Thoracic aorta (tissue), 2 donors: Measurements from ENCODE around the gene VANGL1. TPM values are rescaled to one million over a fixed set of nuclear protein-coding genes. Genes with fewer than 3 reads are reported as not detected.

ENCODE experiments used
- ATAC-seq: fragments of 150-250 bp; one replicate; pipeline ENCODE4 v1.8.0; 2017; ENCODE audit warnings: low read depth; ENCODE audit not compliant: insufficient number of reproducible peaks, low FRiP score
- DNase-seq: peaks from one replicate; pipeline ENCODE4 v3.0.0-alpha.2; 2020; ENCODE audit warnings: low spot score
- H3K27ac ChIP-seq, 2 donors: fragments of 200-600 bp; sonication (generic); 1 replicate in 1 of 2; 2 replicates in 1 of 2; pipeline ENCODE4 v1.5.1; 2016; ENCODE audit warnings: mild to moderate bottlenecking in 2 of 2, moderate library complexity in 2 of 2
- H3K27me3 ChIP-seq: fragments of 200-600 bp; sonication (generic); replicated peaks from 2 replicates; pipeline ENCODE4 v1.6.0; 2016; ENCODE audit warnings: mild to moderate bottlenecking; ENCODE audit not compliant: insufficient read depth
- H3K36me3 ChIP-seq: fragments of 200-600 bp; sonication (generic); one replicate; pipeline ENCODE4 v1.5.1; 2016
- H3K4me1 ChIP-seq, 2 donors: fragments of 200-600 bp; sonication (generic); 1 replicate in 1 of 2; 2 replicates in 1 of 2; pipeline versions ENCODE4 v1.5.1 to v1.6.0; 2016; ENCODE audit warnings: low read depth in 2 of 2, mild to moderate bottlenecking in 1 of 2; ENCODE audit not compliant: control insufficient read depth in 1 of 2
- H3K4me3 ChIP-seq: fragments of 200-600 bp; sonication (generic); 2 replicates; pipeline ENCODE4 v1.5.1; 2016; ENCODE audit warnings: mild to moderate bottlenecking
- H3K9me3 ChIP-seq: fragments of 200-600 bp; sonication (generic); 2 replicates; pipeline ENCODE4 v1.5.1; 2016
- CTCF ChIP-seq: fragments of 200-600 bp; sonication (generic); IDR thresholded peaks from one replicate; pipeline ENCODE4 v1.5.1; 2019; ENCODE audit warnings: antibody characterized with exemption
- total RNA-seq, 2 donors: library from RNA; depleted of rRNA; stranded (reverse); fragments of >200 nt; gene quantifications; one replicate each; pipeline versions ENCODE4 v1.1.0 to v1.2.3, GENCODE V29; 2016

The VANGL1 gene
- total RNA-seq, 2 donors from 2014 or later, result 6.5 to 8.8 TPM

DNA sequence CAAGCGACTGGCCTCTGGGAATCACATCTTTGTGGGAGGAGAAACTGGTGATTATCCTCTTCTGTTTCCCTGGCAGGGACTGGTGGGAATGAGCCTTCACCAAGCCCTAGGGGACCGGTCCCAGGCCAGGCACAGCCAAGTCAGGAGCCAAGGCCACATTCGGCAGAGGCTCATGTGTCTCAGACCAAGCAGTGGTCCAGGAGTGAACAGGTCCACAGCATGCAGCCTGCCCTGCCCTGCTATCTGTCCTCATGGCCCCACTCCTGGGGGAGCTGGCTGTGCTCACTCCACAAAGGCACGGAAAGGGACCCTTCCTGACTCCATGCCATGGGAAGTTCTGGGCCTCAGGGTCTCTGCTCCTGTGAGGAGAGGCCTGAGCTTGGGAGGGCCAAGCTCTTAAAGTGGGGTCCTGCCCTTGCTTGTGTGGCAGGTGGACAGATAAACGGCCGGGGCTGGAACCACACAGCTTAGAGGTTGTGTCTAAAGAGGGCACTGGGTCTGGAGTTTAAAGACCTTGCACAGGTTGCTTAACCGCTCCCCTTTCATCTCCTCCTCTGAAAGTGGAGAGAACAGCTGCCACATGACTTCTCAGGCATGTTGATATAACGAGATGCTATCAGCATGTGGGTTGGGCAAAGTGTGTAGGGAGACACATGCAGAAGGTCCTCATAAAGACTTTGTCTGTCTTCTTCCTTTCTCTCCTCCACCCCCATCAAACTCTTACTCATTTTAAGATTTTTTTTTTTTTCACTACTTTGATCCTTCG is 69.3 kb downstream of the VANGL1 start:
- Histone ChIP-seq H3K9me3 (no peaks in the 10 kb centered on the region), H3K36me3 (no peaks in the 10 kb centered on the region), H3K4me1 (peaks cover 0 to 12% of the 10 kb centered on the region in 2 donors), H3K4me3 (no peak overlapping the region), H3K27me3 (no peaks in the 10 kb centered on the region), H3K27ac (no peak overlapping the region)
- ATAC-seq (no peak), DNase-seq (no peak)
- TF ChIP-seq CTCF, result no peak

GRCh38 chr1:115712911-115713609 is 71.3 kb downstream of the VANGL1 start:
- DNase-seq, result no peak
- no peak for TF ChIP-seq CTCF
- Histone ChIP-seq H3K4me3 (no peak overlapping the region), H3K9me3 (no peaks in the 10 kb centered on the region), H3K27me3 (no peaks in the 10 kb centered on the region), H3K36me3 (no peaks in the 10 kb centered on the region), H3K27ac (no peak overlapping the region), H3K4me1 (no peaks in the 10 kb centered on the region)
- no peak for ATAC-seq

- Histone ChIP-seq H3K27ac (no peak overlapping the region), H3K4me3 (no peak overlapping the region), H3K27me3 (no peaks in the 10 kb centered on the region), H3K36me3 (no peaks in the 10 kb centered on the region), H3K4me1 (no peaks in the 10 kb centered on the region), H3K9me3 (no peaks in the 10 kb centered on the region)
- ATAC-seq, result no peak
- no peak for TF ChIP-seq CTCF
- DNase-seq, result no peak
Observed at GRCh38 chr1:115713906-115714305, 72.1 kb downstream of the VANGL1 start.

GRCh38 chr1:115714572-115715141 is 72.9 kb downstream of the VANGL1 start:
- no peaks in the 10 kb centered on the region for H3K36me3 ChIP-seq
- H3K27ac ChIP-seq, result no peak overlapping the region
- DNase-seq (no peak), ATAC-seq (no peak)
- H3K4me1 ChIP-seq, result no peaks in the 10 kb centered on the region
- no peaks in the 10 kb centered on the region for H3K27me3 ChIP-seq
- TF ChIP-seq CTCF, result no peak
- no peak overlapping the region for H3K4me3 ChIP-seq
- no peaks in the 10 kb centered on the region for H3K9me3 ChIP-seq

DNA sequence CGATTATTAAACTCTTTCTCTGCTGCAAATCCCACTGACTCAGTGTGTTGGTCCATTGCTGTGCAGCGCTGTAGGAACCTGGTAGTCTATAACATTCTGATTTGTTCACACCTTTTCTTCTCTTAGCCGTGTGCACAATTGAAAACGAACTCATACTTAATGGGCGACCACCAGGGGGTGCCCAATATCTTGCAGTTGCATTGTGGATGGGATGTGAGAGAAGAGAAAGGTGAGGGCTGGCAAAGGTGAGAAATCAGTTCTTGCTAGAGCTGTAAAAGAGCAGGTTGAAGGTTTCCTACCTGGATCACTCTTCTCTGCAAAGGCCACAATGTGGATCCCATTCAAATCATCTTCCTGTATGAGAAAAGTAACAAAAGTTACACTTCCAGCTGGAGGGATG is 75.8 kb downstream of the VANGL1 start:
- no peaks in the 10 kb centered on the region for H3K27me3 ChIP-seq
- peak; percentile 54 for TF ChIP-seq CTCF
- H3K4me1 ChIP-seq, result no peaks in the 10 kb centered on the region
- ATAC-seq (peak; percentile 23), DNase-seq (no peak)
- no peak overlapping the region for H3K4me3 ChIP-seq
- H3K9me3 ChIP-seq, result no peaks in the 10 kb centered on the region
- H3K36me3 ChIP-seq, result no peaks in the 10 kb centered on the region
- no peak overlapping the region for H3K27ac ChIP-seq
